IMR-90 (cell line): ENCODE data around the gene PHPT1. TPM values are rescaled to one million over a fixed set of nuclear protein-coding genes. Genes with fewer than 3 reads are reported as not detected.

Experiments
- ATAC-seq: fragments of 200-7000 bp; cut with Tn5 transposase; 2 replicates; pipeline ENCODE4 v1.9.1; 2020; ENCODE audit warnings: low read depth, mild to moderate bottlenecking, moderate library complexity
- BruUV-seq: library from RNA; stranded (reverse); fragments of 400-500 nt; replicated peaks from 2 replicates; lab custom pipeline; 2021; lab: Mats Ljungman, UMichigan
- CTCF ChIA-PET: fragments of 300-600 bp; formaldehyde crosslinking; extraction: SDS; loops from one replicate; lab custom pipeline; 2021; ENCODE audit warnings: antibody characterized with exemption; lab: Yijun Ruan, JAX
- POLR2A ChIA-PET: fragments of 300-600 bp; sonication (Branson Sonifier 250); formaldehyde crosslinking; loops from one replicate; lab custom pipeline; 2022; ENCODE audit warnings: antibody characterized with exemption; ENCODE audit not compliant: unreplicated experiment; lab: Charles Lee
- DNase-seq: peaks from one replicate; pipeline ENCODE4 v3.0.0; 2013
- H2AFZ ChIP-seq: replicated peaks from 2 replicates; pipeline ENCODE3; 2013; ENCODE audit warnings: low read length, mild to moderate bottlenecking; ENCODE audit not compliant: poor library complexity
- H2AK5ac ChIP-seq: 2 replicates; pipeline ENCODE4 v1.6.1; 2013; ENCODE audit warnings: low read depth, low read length, inconsistent platforms
- H2AK9ac ChIP-seq: replicated peaks from 2 replicates; pipeline ENCODE3; 2013; ENCODE audit warnings: mild to moderate bottlenecking, low read depth, low read length, moderate library complexity; ENCODE audit not compliant: poor library complexity
- H2BK120ac ChIP-seq: 2 replicates; pipeline ENCODE4 v1.6.1; 2013; ENCODE audit warnings: low read depth, low read length, inconsistent platforms
- H2BK15ac ChIP-seq: 3 replicates; pipeline ENCODE4 v1.6.1; 2013; ENCODE audit warnings: low read depth, low read length, inconsistent platforms
- H2BK20ac ChIP-seq: 2 replicates; pipeline ENCODE4 v1.6.1; 2013; ENCODE audit warnings: low read depth, mild to moderate bottlenecking, inconsistent platforms, low read length, moderate library complexity
- H2BK5ac ChIP-seq: 2 replicates; pipeline ENCODE4 v1.6.1; 2013; ENCODE audit warnings: mild to moderate bottlenecking, low read depth, low read length, inconsistent platforms; ENCODE audit not compliant: poor library complexity, severe bottlenecking
- H3K14ac ChIP-seq: replicated peaks from 2 replicates; pipeline ENCODE4 v1.6.1; 2013; ENCODE audit warnings: low read depth, low read length, inconsistent platforms
- H3K18ac ChIP-seq: 2 replicates; pipeline ENCODE4 v1.6.1; 2013; ENCODE audit warnings: low read depth, low read length, control low read depth
- H3K23ac ChIP-seq: 2 replicates; pipeline ENCODE4 v1.6.1; 2013; ENCODE audit warnings: low read depth, low read length, inconsistent platforms
- H3K27ac ChIP-seq: 2 replicates; pipeline ENCODE4 v1.5.1; 2013; ENCODE audit warnings: mild to moderate bottlenecking, control low read depth, low read length; ENCODE audit not compliant: insufficient read depth
- H3K27me3 ChIP-seq: 2 replicates; pipeline ENCODE4 v1.6.1; 2013; ENCODE audit warnings: low read length; ENCODE audit not compliant: control insufficient read depth, insufficient read depth
- H3K36me3 ChIP-seq: 2 replicates; pipeline ENCODE4 v1.6.1; 2013; ENCODE audit warnings: low read length, mixed read lengths; ENCODE audit not compliant: control insufficient read depth, insufficient read depth
- H3K4ac ChIP-seq: 2 replicates; pipeline ENCODE4 v1.6.1; 2013; ENCODE audit warnings: low read depth, low read length, inconsistent platforms
- H3K4me1 ChIP-seq: 2 replicates; pipeline ENCODE4 v1.6.1; 2013; ENCODE audit warnings: low read length, mixed read lengths; ENCODE audit not compliant: control insufficient read depth, insufficient read depth
- H3K4me2 ChIP-seq: 2 replicates; pipeline ENCODE4 v1.6.1; 2013; ENCODE audit warnings: low read depth, mild to moderate bottlenecking, control low read depth, low read length, moderate library complexity
- H3K4me3 ChIP-seq: 2 replicates; pipeline ENCODE4 v1.5.1; 2013; ENCODE audit warnings: low read depth, mild to moderate bottlenecking, control low read depth, low read length, moderate library complexity; ENCODE audit not compliant: insufficient read depth
- H3K56ac ChIP-seq: 2 replicates; pipeline ENCODE4 v1.6.1; 2013; ENCODE audit warnings: low read length, inconsistent platforms; ENCODE audit not compliant: insufficient read depth; ENCODE audit errors: extremely low read depth
- H3K79me1 ChIP-seq, 2 experiments: 2 replicates each; pipeline ENCODE4 v1.6.1; 2013; ENCODE audit warnings: low read length in 2 of 2, inconsistent platforms in 1 of 2, low read depth in 1 of 2
- H3K9ac ChIP-seq: 2 replicates; pipeline ENCODE4 v1.6.1; 2013; ENCODE audit warnings: low read depth, low read length, control low read depth
- H3K9me1 ChIP-seq: 2 replicates; pipeline ENCODE4 v1.6.1; 2013; ENCODE audit warnings: low read length, inconsistent platforms; ENCODE audit not compliant: insufficient read depth
- H3K9me3 ChIP-seq: 2 replicates; pipeline ENCODE4 v1.6.1; 2013; ENCODE audit warnings: low read length; ENCODE audit not compliant: control insufficient read depth, insufficient read depth
- H4K20me1 ChIP-seq: 2 replicates; pipeline ENCODE4 v1.6.1; 2013; ENCODE audit warnings: low read length, inconsistent platforms; ENCODE audit not compliant: insufficient read depth
- H4K5ac ChIP-seq: 2 replicates; pipeline ENCODE4 v1.6.1; 2013; ENCODE audit warnings: mild to moderate bottlenecking, low read depth, low read length, control low read depth
- H4K8ac ChIP-seq, 2 experiments: 2 replicates each; pipeline ENCODE4 v1.6.1; 2013; ENCODE audit warnings: low read depth in 2 of 2, low read length in 2 of 2, control low read depth in 1 of 2, inconsistent platforms in 1 of 2
- H4K91ac ChIP-seq: 2 replicates; pipeline ENCODE4 v1.6.1; 2013; ENCODE audit warnings: low read depth, low read length, inconsistent platforms; ENCODE audit not compliant: insufficient read depth
- CEBPB ChIP-seq: IDR thresholded peaks from 2 replicates; pipeline ENCODE4 v1.6.1; 2012; ENCODE audit warnings: low read depth, low read length, improper control_type of control experiment
- CHD1 ChIP-seq: IDR thresholded peaks from 2 replicates; pipeline ENCODE4 v1.6.1; 2012; ENCODE audit warnings: low read depth, low read length, improper control_type of control experiment
- FOS ChIP-seq: fragments of 150-350 bp; IDR thresholded peaks from 2 replicates; pipeline ENCODE4 v1.6.1; 2016; ENCODE audit warnings: low read depth, low read length
- MAFK ChIP-seq: IDR thresholded peaks from 2 replicates; pipeline ENCODE4 v1.6.1; 2012; ENCODE audit warnings: low read depth, low read length, improper control_type of control experiment
- MAZ ChIP-seq: IDR thresholded peaks from 2 replicates; pipeline ENCODE4 v1.6.1; 2012; ENCODE audit warnings: low read depth, mild to moderate bottlenecking, low read length, improper control_type of control experiment, moderate library complexity, borderline replicate concordance
- NFE2L2 ChIP-seq: fragments of 150-350 bp; IDR thresholded peaks from 2 replicates; pipeline ENCODE4 v1.6.1; 2016; ENCODE audit warnings: low read depth, mild to moderate bottlenecking, low read length
- POLR2A ChIP-seq: IDR thresholded peaks from 2 replicates; pipeline ENCODE4 v1.6.1; 2012; ENCODE audit warnings: mild to moderate bottlenecking, low read depth, low read length
- RAD21 ChIP-seq: IDR thresholded peaks from 2 replicates; pipeline ENCODE4 v1.6.1; 2012; ENCODE audit warnings: low read length, improper control_type of control experiment
- RCOR1 ChIP-seq: IDR thresholded peaks from 2 replicates; pipeline ENCODE4 v1.6.1; 2012; ENCODE audit warnings: mild to moderate bottlenecking, low read length, improper control_type of control experiment; ENCODE audit not compliant: insufficient replicate concordance
- USF2 ChIP-seq: fragments of 150-350 bp; IDR thresholded peaks from 2 replicates; pipeline ENCODE4 v1.6.1; 2017; ENCODE audit warnings: mild to moderate bottlenecking, antibody characterized with exemption, low read length, low read depth
- WGBS, 2 experiments: methylation state at CpG; one replicate each; pipeline versions ENCODE4 v1.1.5 to v1.1.7; 2013; ENCODE audit warnings: missing lambda C conversion rate in 2 of 2; ENCODE audit not compliant: insufficient read length in 1 of 2; ENCODE audit errors: extremely low coverage in 2 of 2; 5-methylcytosine and 5-hydroxymethylcytosine counted together
- dilution Hi-C: fragments of 300-500 bp; cut with HindIII; formaldehyde crosslinking; loops from one replicate; pipeline ENCODE4 v1.14.3; 2018; ENCODE audit warnings: low sequenced_read_pairs; ENCODE audit not compliant: unreplicated experiment
- in situ Hi-C: fragments of 300-500 bp; cut with MboI; formaldehyde crosslinking; loops from 3 replicates; pipeline ENCODE4 v1.14.3; 2019; ENCODE audit warnings: low sequenced_read_pairs, inconsistent platforms, mixed read lengths
- intact Hi-C: fragments of 100-400 bp; cut with micrococcal nuclease; formaldehyde crosslinking; loops from 2 replicates; pipeline ENCODE4 v1.10.0; 2022
- polyA plus RNA-seq, 3 experiments: library from polyadenylated mRNA; depleted of rRNA; stranded (reverse); fragments of >200 nt; gene quantifications; 2 replicates each; pipeline ENCODE4 v1.2.3, GENCODE V29; 2012; ENCODE audit warnings: low replicate concordance in 1 of 3
- total RNA-seq: library from RNA; depleted of rRNA; stranded (reverse); fragments of >200 nt; gene quantifications from 2 replicates; pipeline ENCODE4 v1.2.3, GENCODE V29; 2012
- TF ChIP-seq, protein P1 (sequence below): conservative IDR thresholded peaks from 2 replicates; pipeline ENCODE4 v1.5.1; 2012; ENCODE audit warnings: mild to moderate bottlenecking, low read depth, low read length, improper control_type of control experiment
- TF ChIP-seq, protein P2 (sequence below): fragments of 150-350 bp; IDR thresholded peaks from 2 replicates; pipeline ENCODE4 v1.6.1; 2016; ENCODE audit warnings: low read depth, mild to moderate bottlenecking, low read length, moderate library complexity, borderline replicate concordance

The PHPT1 gene
- total and polyA plus RNA-seq, 2 of the 4 experiments (the other 2 are of a cell fraction) = 79.8 to 214 TPM

DNA sequence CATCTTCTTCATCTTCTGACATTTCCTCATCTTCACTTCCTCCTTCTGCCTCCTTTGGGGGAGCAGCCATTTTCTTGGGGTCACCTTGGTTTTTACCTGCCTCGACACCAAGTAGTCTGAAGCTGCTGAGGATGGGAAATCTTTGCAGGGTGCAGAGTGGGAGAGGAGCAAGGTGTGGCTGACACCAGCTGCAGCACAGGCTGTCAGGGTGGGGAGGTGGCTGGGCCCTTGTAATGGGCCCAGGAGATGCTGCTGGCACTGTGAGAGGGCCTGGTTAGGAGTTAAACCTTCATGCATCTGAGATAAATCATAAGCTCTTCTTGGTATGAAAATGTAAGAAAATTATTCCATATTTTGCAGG is 33.8 kb upstream of the PHPT1 start:
- no peak overlapping the region for H4K8ac ChIP-seq
- no peak overlapping the region for H3K56ac ChIP-seq
- TF ChIP-seq NFE2L2 (no peak), CHD1 (no peak), FOS (no peak), USF2 (no peak), MAFK (no peak), CEBPB (no peak), POLR2A (no peak), RAD21 (no peak), RCOR1 (no peak), MAZ (no peak)
- TF ChIP-seq, protein P1, sequence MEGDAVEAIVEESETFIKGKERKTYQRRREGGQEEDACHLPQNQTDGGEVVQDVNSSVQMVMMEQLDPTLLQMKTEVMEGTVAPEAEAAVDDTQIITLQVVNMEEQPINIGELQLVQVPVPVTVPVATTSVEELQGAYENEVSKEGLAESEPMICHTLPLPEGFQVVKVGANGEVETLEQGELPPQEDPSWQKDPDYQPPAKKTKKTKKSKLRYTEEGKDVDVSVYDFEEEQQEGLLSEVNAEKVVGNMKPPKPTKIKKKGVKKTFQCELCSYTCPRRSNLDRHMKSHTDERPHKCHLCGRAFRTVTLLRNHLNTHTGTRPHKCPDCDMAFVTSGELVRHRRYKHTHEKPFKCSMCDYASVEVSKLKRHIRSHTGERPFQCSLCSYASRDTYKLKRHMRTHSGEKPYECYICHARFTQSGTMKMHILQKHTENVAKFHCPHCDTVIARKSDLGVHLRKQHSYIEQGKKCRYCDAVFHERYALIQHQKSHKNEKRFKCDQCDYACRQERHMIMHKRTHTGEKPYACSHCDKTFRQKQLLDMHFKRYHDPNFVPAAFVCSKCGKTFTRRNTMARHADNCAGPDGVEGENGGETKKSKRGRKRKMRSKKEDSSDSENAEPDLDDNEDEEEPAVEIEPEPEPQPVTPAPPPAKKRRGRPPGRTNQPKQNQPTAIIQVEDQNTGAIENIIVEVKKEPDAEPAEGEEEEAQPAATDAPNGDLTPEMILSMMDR = no peak
- TF ChIP-seq, protein P2, sequence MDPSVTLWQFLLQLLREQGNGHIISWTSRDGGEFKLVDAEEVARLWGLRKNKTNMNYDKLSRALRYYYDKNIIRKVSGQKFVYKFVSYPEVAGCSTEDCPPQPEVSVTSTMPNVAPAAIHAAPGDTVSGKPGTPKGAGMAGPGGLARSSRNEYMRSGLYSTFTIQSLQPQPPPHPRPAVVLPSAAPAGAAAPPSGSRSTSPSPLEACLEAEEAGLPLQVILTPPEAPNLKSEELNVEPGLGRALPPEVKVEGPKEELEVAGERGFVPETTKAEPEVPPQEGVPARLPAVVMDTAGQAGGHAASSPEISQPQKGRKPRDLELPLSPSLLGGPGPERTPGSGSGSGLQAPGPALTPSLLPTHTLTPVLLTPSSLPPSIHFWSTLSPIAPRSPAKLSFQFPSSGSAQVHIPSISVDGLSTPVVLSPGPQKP = no peak
- no TSS peak for BruUV-seq
- no peak overlapping the region for H3K18ac ChIP-seq
- intact Hi-C loops = no loop called here
- peaks cover 24% of the 10 kb centered on the region for H4K20me1 ChIP-seq
- CTCF ChIA-PET = no interaction called here
- no peak overlapping the region for H3K14ac ChIP-seq
- H3K4me2 ChIP-seq = no peak overlapping the region
- H3K79me1 ChIP-seq = peaks cover 30 to 48% of the 10 kb centered on the region in 2 experiments
- H3K23ac ChIP-seq = no peak overlapping the region
- dilution Hi-C loops = no loop called here
- H3K4ac ChIP-seq = no peak overlapping the region
- no peak overlapping the region for H2BK15ac ChIP-seq
- no peak overlapping the region for H4K91ac ChIP-seq
- no peak overlapping the region for H3K4me3 ChIP-seq
- H3K27ac ChIP-seq = no peak overlapping the region
- no peak overlapping the region for H2BK120ac ChIP-seq
- DNase-seq = no peak
- in situ Hi-C loops = no loop called here
- H4K5ac ChIP-seq = no peak overlapping the region
- no peak overlapping the region for H2AK5ac ChIP-seq
- peaks cover 8% of the 10 kb centered on the region for H3K9me1 ChIP-seq
- H3K9me3 ChIP-seq = no peaks in the 10 kb centered on the region
- H2BK5ac ChIP-seq = no peak overlapping the region
- H2AFZ ChIP-seq = no peak overlapping the region
- H3K9ac ChIP-seq = no peak overlapping the region
- peaks cover 14% of the 10 kb centered on the region for H3K36me3 ChIP-seq
- H3K4me1 ChIP-seq = no peaks in the 10 kb centered on the region
- no peak overlapping the region for H2BK20ac ChIP-seq
- H3K27me3 ChIP-seq = no peaks in the 10 kb centered on the region
- no peak overlapping the region for H2AK9ac ChIP-seq
- ATAC-seq = no peak
- POLR2A ChIA-PET = no interaction called here
- WGBS, 2 experiments = 0% methylated on average over 1 of the region's 1 CpG; no CpG with 5 or more reads in 1 of the 2 experiments
